ENCODE results near the gene SETD3.

The SETD3 gene

GRCh38 chr14:99518441-99519346 lies 38.0 kb upstream of the SETD3 start:
- no CpG with 5 or more reads among the region's 21 CpGs for WGBS, 2 donors (ENCODE audit: extremely low coverage in 2 of 2, insufficient read length in 2 of 2, insufficient replicate concordance in 1 of 2)
- Histone ChIP-seq H2BK12ac (ENCODE audit: low read length) (peak overlapping the region; percentile 73), H4K8ac (ENCODE audit: low read depth, low read length) (no peak overlapping the region)

GRCh38 chr14:99517643-99518381 lies 37.2 kb upstream of the SETD3 start:
- H3K4me2 ChIP-seq (ENCODE audit: insufficient read depth, low read length, poor library complexity, severe bottlenecking), result no peak overlapping the region
- H3K4me3 ChIP-seq (ENCODE audit: low read length in 2 of 2), result no peak overlapping the region
- H3K4me1 ChIP-seq (ENCODE audit: control insufficient read depth in 2 of 2, insufficient read depth in 1 of 2, low read depth in 1 of 2, low read length in 2 of 2), result peaks cover 10 to 19% of the 10 kb centered on the region in 2 donors
- H3K79me1 ChIP-seq (ENCODE audit: low read depth, low read length), result peaks cover 20% of the 10 kb centered on the region
- no peak overlapping the region for H2BK120ac ChIP-seq (ENCODE audit: low read depth, low read length)
- no peak overlapping the region for H4K91ac ChIP-seq (ENCODE audit: low read depth, low read length, poor library complexity)
- H2BK12ac ChIP-seq (ENCODE audit: low read length), result peak overlapping the region; percentile 90
- H3K9ac ChIP-seq (ENCODE audit: low read depth, low read length, poor library complexity), result no peak overlapping the region
- no peak overlapping the region for H3K23ac ChIP-seq (ENCODE audit: low read depth, low read length, poor library complexity)
- H2AFZ ChIP-seq (ENCODE audit: low read length), result no peak overlapping the region
- no CpG with 5 or more reads among the region's 16 CpGs for WGBS, 2 donors (ENCODE audit: extremely low coverage in 2 of 2, insufficient read length in 2 of 2, insufficient replicate concordance in 1 of 2)
- no peak for DNase-seq (ENCODE audit: low spot score)
- H3K36me3 ChIP-seq (replicated peaks in 1 of 2; ENCODE audit: control insufficient read depth in 2 of 2, insufficient read depth in 2 of 2, low read length in 2 of 2), result peaks cover 10 to 61% of the 10 kb centered on the region in 2 donors
- H4K8ac ChIP-seq (ENCODE audit: low read depth, low read length), result peak overlapping the region; percentile 82
- H2BK15ac ChIP-seq (ENCODE audit: low read length), result no peak overlapping the region
- peak overlapping the region; percentile 38 for H3K14ac ChIP-seq (ENCODE audit: low read length)
- no peak overlapping the region for H3K4ac ChIP-seq (ENCODE audit: low read length)
- H3K9me3 ChIP-seq (replicated peaks in 1 of 2; ENCODE audit: control insufficient read depth in 2 of 2, insufficient read depth in 1 of 2, low read depth in 1 of 2, low read length in 2 of 2), result no peaks in the 10 kb centered on the region
- peak overlapping the region; percentile 39 for H2BK5ac ChIP-seq (ENCODE audit: low read length)
- H3K18ac ChIP-seq (ENCODE audit: low read length), result peak overlapping the region; percentile 44
- H2AK5ac ChIP-seq (ENCODE audit: low read depth, low read length), result peak overlapping the region; percentile 98
- H3K27ac ChIP-seq (replicated peaks; ENCODE audit: low read length), result no peak overlapping the region
- H3K27me3 ChIP-seq (ENCODE audit: control insufficient read depth in 3 of 3, insufficient read depth in 3 of 3, low read depth in 1 of 3, low read length in 3 of 3), result no peaks in the 10 kb centered on the region

More at GRCh38 chr14:99518441-99519346, 38.0 kb upstream of the SETD3 start:
- Histone ChIP-seq H3K4ac (ENCODE audit: low read length) (no peak overlapping the region), H3K4me1 (ENCODE audit: control insufficient read depth in 2 of 2, insufficient read depth in 1 of 2, low read depth in 1 of 2, low read length in 2 of 2) (peaks cover 19 to 26% of the 10 kb centered on the region in 2 donors), H3K14ac (ENCODE audit: low read length) (peak overlapping the region; percentile 21), H3K9ac (ENCODE audit: low read depth, low read length, poor library complexity) (no peak overlapping the region), H3K4me3 (ENCODE audit: low read length in 2 of 2) (no peak overlapping the region), H2BK15ac (ENCODE audit: low read length) (peak overlapping the region; percentile 67), H3K36me3 (replicated peaks in 1 of 2; ENCODE audit: control insufficient read depth in 2 of 2, insufficient read depth in 2 of 2, low read length in 2 of 2) (peaks cover 7 to 52% of the 10 kb centered on the region in 2 donors), H3K18ac (ENCODE audit: low read length) (peak overlapping the region; percentile 93), H2BK120ac (ENCODE audit: low read depth, low read length) (no peak overlapping the region), H2AFZ (ENCODE audit: low read length) (no peak overlapping the region), H4K91ac (ENCODE audit: low read depth, low read length, poor library complexity) (no peak overlapping the region), H2AK5ac (ENCODE audit: low read depth, low read length) (peak overlapping the region; percentile 98), H3K4me2 (ENCODE audit: insufficient read depth, low read length, poor library complexity, severe bottlenecking) (peak overlapping the region; percentile 11), H3K27ac (replicated peaks; ENCODE audit: low read length) (no peak overlapping the region), H3K9me3 (replicated peaks in 1 of 2; ENCODE audit: control insufficient read depth in 2 of 2, insufficient read depth in 1 of 2, low read depth in 1 of 2, low read length in 2 of 2) (no peaks in the 10 kb centered on the region), H3K79me1 (ENCODE audit: low read depth, low read length) (peaks cover 21% of the 10 kb centered on the region), H3K23ac (ENCODE audit: low read depth, low read length, poor library complexity) (no peak overlapping the region), H2BK5ac (ENCODE audit: low read length) (peak overlapping the region; percentile 39), H3K27me3 (ENCODE audit: control insufficient read depth in 3 of 3, insufficient read depth in 3 of 3, low read depth in 1 of 3, low read length in 3 of 3) (no peaks in the 10 kb centered on the region)
- DNase-seq (ENCODE audit: low spot score), result peak; percentile 65

- no peak overlapping the region for H2BK5ac ChIP-seq (ENCODE audit: low read length)
- peak overlapping the region; percentile 90 for H2BK12ac ChIP-seq (ENCODE audit: low read length)
- H4K8ac ChIP-seq (ENCODE audit: low read depth, low read length), result peak overlapping the region; percentile 48
- peaks cover 20% of the 10 kb centered on the region for H3K79me1 ChIP-seq (ENCODE audit: low read depth, low read length)
- H2BK15ac ChIP-seq (ENCODE audit: low read length), result no peak overlapping the region
- peak overlapping the region; percentile 37 for H3K4ac ChIP-seq (ENCODE audit: low read length)
- peak overlapping the region; percentile 44 for H3K9ac ChIP-seq (ENCODE audit: low read depth, low read length, poor library complexity)
- no peak overlapping the region for H2AFZ ChIP-seq (ENCODE audit: low read length)
- H2BK120ac ChIP-seq (ENCODE audit: low read depth, low read length), result no peak overlapping the region
- peaks cover 3 to 12% of the 10 kb centered on the region in 2 donors for H3K4me1 ChIP-seq (ENCODE audit: control insufficient read depth in 2 of 2, insufficient read depth in 1 of 2, low read depth in 1 of 2, low read length in 2 of 2)
- no peak overlapping the region for H4K91ac ChIP-seq (ENCODE audit: low read depth, low read length, poor library complexity)
- no peak overlapping the region for H3K18ac ChIP-seq (ENCODE audit: low read length)
- H3K9me3 ChIP-seq (replicated peaks in 1 of 2; ENCODE audit: control insufficient read depth in 2 of 2, insufficient read depth in 1 of 2, low read depth in 1 of 2, low read length in 2 of 2), result no peaks in the 10 kb centered on the region
- no peak overlapping the region for H3K4me3 ChIP-seq (ENCODE audit: low read length in 2 of 2)
- H3K27ac ChIP-seq (replicated peaks; ENCODE audit: low read length), result no peak overlapping the region
- WGBS, 2 donors (ENCODE audit: extremely low coverage in 2 of 2, insufficient read length in 2 of 2, insufficient replicate concordance in 1 of 2), result no CpG with 5 or more reads among the region's 14 CpGs
- H2AK5ac ChIP-seq (ENCODE audit: low read depth, low read length), result peak overlapping the region; percentile 98
- no peak overlapping the region for H3K23ac ChIP-seq (ENCODE audit: low read depth, low read length, poor library complexity)
- peaks cover 12 to 69% of the 10 kb centered on the region in 2 donors for H3K36me3 ChIP-seq (replicated peaks in 1 of 2; ENCODE audit: control insufficient read depth in 2 of 2, insufficient read depth in 2 of 2, low read length in 2 of 2)
- H3K14ac ChIP-seq (ENCODE audit: low read length), result peak overlapping the region; percentile 21
- DNase-seq (ENCODE audit: low spot score), result no peak
- no peaks in the 10 kb centered on the region for H3K27me3 ChIP-seq (ENCODE audit: control insufficient read depth in 3 of 3, insufficient read depth in 3 of 3, low read depth in 1 of 3, low read length in 3 of 3)
- H3K4me2 ChIP-seq (ENCODE audit: insufficient read depth, low read length, poor library complexity, severe bottlenecking), result no peak overlapping the region
Observed at GRCh38 chr14:99516871-99517642, 36.4 kb upstream of the SETD3 start.
